HK-2 (cell line): ENCODE data around the gene PCBD1.

Experiments used
- DNase-seq: peaks from one replicate; pipeline ENCODE4 v3.0.0-alpha.2; 2018; ENCODE audit not compliant: unreplicated experiment

The PCBD1 gene

GRCh38 chr10:70902661-70903261, 14.4 kb upstream of the PCBD1 start:
- DNase-seq, result no peak

GRCh38 chr10:70901276-70901878, 13.0 kb upstream of the PCBD1 start:
- no peak for DNase-seq

GRCh38 chr10:70899096-70899495, 10.7 kb upstream of the PCBD1 start:
- no peak for DNase-seq

- no peak for DNase-seq
Measured at GRCh38 chr10:70898687-70899086, 10.3 kb upstream of the PCBD1 start.

- no peak for DNase-seq
Measured at GRCh38 chr10:70896551-70896950, 8.2 kb upstream of the PCBD1 start.

DNA sequence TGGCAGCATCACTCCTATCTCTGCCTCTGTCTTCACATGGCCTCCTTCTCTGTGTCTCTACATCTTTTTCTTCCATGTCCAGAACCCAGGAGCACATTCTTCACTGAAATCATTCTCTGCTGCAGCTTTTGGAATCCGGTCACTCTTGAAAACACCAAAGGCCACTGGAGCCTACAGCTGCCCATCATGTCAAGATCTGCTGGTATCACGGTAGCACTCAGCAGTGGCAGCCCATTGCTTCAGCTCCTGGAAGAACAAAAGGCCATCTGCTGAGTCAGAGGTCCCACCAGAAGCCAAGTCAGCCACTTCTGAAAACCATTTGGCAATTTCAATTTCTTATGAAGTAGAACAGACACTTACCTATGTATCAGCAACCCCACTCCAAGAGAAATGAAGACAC, 6.1 kb upstream of the PCBD1 start:
- DNase-seq, result no peak

DNA sequence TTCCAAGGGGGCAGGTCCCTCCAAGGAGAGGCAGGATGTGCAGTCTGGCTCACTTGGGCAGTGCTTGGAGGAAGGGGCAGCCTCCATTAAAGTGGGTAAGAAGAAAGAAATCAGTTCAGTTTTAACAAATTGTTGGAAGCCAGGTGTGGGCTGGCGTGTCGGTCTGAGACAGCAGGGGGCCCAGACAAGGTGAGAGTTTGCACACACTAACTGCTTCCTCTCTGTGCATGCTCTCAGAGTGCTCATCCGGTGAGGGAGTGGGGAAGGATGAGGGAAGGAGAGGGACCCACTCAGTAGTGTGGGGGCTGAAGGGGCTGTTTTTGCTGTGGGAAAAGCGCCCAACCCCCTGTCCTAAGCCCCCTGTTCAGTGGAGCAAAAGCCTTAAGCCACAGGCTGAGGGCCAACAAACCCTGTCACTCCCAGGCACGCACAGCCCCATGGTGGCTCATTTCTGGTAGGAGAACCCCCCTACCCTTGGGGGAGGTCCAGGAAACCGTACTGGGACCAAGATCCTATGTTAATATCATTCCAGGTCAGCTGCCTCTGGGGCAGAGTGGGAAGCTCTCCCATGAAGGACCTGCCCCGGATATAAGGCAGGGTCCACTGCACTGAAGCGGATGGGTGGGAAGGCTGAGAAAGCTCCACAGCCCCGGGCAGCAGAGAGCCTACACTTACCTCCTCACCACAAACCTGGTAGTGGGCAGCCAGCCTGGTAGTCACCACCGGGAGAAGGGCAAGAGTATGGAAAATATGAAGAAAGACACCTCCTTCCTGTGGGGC, 5.1 kb upstream of the PCBD1 start:
- no peak for DNase-seq

- DNase-seq, result no peak
Measured at GRCh38 chr10:70892631-70893030, 4.3 kb upstream of the PCBD1 start.

DNA sequence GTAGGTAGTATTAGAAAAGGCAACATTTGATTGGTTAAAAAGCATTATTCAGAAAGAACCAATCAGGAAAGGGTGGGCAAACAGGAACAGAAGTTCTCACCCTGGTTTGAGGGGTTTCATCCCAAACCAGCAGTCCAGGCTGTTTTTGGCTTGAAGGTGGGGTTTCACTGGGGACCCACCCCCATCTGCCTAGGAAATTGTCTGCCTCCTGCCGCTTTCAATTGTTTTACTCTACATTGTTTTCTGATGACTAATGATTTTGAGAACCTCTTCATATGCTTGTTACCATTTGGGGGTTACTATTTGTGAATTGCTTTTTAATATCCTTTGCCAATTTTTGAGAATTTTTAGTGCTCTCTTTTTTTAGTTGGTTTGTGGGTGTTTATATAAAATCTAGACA, 3.3 kb upstream of the PCBD1 start:
- no peak for DNase-seq

GRCh38 chr10:70890917-70891431, 2.6 kb upstream of the PCBD1 start:
- DNase-seq, result no peak

DNA sequence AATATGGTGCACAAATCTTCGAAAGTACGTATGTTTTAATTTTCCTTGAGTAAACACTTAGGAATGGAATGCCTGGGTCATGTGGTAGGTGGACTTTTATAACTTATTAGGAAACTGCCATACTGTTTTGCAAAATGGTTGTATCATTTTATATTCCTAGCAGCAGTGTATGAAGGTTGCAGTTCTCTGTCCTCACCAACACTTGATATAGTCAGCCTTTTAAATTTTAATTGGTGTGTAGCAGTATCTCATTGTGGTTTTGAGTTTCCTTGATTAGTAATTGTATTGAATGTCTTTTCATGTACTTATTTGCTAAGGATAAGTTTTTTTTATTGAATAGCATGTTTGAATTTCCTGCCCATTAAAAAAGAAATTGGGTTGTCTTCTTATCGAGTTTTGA, 926 bp upstream of the PCBD1 start:
- no peak for DNase-seq

DNA sequence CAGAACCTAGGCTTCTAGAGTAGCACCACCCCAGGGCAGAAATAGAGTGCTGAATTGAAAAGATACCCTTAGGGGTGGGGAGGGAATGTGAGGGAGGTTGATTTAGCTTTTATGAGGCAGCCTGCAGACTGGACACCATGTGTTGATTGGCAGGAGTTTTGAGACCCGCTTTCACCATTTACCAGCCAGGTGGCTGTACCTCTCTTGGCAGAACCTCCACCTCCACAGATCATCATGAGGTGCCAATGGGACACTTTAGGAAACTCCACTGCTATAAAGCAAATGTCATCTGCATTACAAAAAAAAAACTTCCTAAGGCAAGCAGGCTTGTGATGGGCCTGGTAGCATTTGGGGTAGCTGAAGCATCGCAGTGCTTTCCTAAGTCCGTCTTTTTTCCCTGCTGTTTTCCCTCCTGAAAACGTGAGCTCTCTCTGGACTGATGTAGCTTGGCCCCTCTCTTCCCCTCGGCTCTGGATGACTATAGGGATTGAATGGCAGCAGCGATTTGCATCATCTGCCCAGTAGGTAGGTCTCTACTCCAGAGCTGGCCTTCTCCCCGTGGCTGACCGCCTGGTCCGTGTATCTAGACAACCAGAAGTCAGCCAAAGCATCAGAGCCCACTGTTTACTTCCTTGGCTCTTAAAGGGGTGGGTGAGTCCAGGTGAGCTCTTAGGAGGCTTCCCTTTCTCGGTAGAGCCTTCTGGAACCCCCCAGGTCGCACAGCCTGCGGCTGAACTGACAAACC, 1.3 kb downstream of the PCBD1 start:
- DNase-seq, result no peak

DNA sequence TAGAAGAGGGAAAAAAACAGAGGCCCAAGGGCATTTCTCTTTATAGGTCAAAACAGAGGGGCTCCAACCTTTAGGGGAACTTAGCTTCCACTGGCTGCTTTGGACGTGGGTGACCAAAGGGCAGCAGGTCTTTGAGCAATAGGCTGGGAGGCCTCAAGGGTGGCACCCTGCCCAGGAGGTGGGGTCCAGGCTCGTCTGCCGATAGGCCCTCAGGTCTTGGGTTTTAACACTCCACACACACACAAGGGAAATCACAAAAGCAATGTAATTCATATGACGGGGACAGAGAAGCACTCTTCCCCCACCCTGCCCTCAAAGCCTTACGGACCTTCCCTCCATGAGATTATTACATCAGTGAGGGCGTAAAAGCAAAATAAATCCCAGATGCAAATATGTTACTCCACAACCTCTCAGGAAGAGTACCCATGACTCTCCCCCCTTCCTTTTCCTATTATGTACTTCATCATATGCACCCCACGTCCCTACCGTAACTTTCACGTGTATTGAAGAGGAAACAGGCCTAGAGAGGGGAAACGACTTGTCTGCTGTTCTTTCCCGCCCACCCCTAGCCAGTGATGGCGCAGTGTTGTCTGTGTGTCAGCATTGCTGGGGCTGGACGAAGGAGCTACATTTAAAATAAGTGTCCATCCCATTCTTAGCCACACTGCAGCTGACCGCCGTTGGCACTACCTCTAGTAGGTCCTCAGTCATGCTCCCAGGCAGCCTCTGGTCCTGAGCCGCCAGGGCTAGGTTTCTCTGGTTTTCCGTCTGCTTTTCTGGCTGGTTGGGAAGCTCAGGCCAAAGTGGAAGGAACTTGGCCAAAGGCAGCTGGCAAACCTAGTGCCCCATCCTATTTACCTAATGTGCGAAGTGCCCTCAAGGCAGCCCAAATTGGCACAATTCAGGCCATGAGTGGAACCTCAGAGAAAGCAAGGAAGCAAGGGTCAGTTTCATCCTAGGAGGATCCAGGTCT, 2.1 kb downstream of the PCBD1 start:
- DNase-seq, result no peak

DNA sequence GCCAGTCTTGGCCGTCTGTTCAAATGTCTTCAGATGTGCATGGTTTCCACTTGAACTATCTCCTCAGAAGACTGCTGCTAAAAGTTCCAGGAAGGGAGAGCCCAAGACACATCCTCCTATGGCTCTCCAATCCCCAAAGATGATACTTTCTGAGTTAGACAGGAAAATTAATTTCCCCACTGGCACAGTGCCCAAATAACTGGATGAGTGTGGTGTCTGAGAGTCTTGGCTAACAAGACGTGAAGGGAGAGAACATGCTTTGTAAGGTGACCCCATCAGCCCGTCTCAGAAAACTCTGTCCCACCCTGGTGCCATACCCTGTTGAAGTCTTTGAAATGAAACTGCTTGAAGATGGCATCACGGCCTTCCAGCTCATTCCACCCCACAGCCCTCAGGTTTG, 2.9 kb downstream of the PCBD1 start:
- no peak for DNase-seq

- DNase-seq, result no peak
Measured at GRCh38 chr10:70884741-70885140, 3.6 kb downstream of the PCBD1 start.

GRCh38 chr10:70880077-70880534, 8.3 kb downstream of the PCBD1 start:
- peak; percentile 77 for DNase-seq

DNA sequence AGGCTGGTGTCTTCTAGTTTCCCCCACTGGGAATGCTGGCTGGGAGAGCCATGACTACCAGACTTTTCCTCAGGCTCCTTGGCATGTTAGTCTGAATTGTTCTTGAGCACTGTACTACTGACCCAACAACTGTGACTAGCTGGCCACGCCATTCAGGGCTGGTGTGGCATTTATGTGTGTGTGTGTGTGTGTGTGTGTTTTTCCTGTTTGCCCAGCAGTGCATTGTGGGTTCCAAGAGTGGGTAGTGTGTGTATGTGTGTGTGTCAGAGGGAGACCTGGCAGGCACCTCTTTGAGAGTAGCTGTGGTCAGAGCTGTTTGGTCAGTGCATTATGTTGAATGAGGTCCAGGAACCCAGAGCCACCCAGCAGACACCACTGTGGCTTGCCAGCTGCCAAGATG, 9.2 kb downstream of the PCBD1 start:
- no peak for DNase-seq

- no peak for DNase-seq
Measured at GRCh38 chr10:70874061-70874460, 14.3 kb downstream of the PCBD1 start.

- no peak for DNase-seq
Measured at GRCh38 chr10:70872291-70872690, 16.1 kb downstream of the PCBD1 start.

- peak; percentile 29 for DNase-seq
Measured at GRCh38 chr10:70866424-70866823, 21.9 kb downstream of the PCBD1 start.

GRCh38 chr10:70864935-70865334, 23.4 kb downstream of the PCBD1 start:
- no peak for DNase-seq
